ENCODE measurements around the gene PIP4K2B. TPM values are rescaled to one million over a fixed set of nuclear protein-coding genes. Genes with fewer than 3 reads are reported as not detected.
A peak's percentile ranks its signal among the peaks of the same experiment; 100 is the strongest.

Gene PIP4K2B
- total and polyA plus RNA-seq, 9 of the 15 experiments (the other 6 are each of a cell fraction or from before 2014, with no cell fraction given), result 3.7 to 29.9 (median 23.0) TPM

- no peak for TF ChIP-seq PURB (CRISPR knock-in tag; IDR thresholded peaks at IDR 0.05; ENCODE audit: low read depth)
- no peak for TF ChIP-seq SMAD2 (IDR thresholded peaks at IDR 0.05; ENCODE audit: low read depth, low read length)
- TF ChIP-seq MLX (CRISPR knock-in tag; conservative IDR thresholded peaks at IDR 0.05), result no peak
- no peak for TF ChIP-seq CC2D1A (IDR thresholded peaks at IDR 0.05)
- TF ChIP-seq RUNX1 (IDR thresholded peaks at IDR 0.05; ENCODE audit: low read depth), result no peak; the same call in 1 of the 2 replicates
- TF ChIP-seq ZNF354B (CRISPR knock-in tag; IDR thresholded peaks at IDR 0.05), result no peak
These were observed 499 bp downstream of the PIP4K2B start (continued) for GRCh38 chr17:38798614-38799500.

GRCh38 chr17:38797828-38798227, 1.5 kb downstream of the PIP4K2B start:
- Histone ChIP-seq H3K27me3 (ENCODE audit: control insufficient read depth in 2 of 2, insufficient read depth in 2 of 2, low read length in 2 of 2) (no peaks in the 10 kb centered on the region), H3K4me1 (replicated peaks in 1 of 2; ENCODE audit: control insufficient read depth in 2 of 2, insufficient read depth in 2 of 2, low read length in 2 of 2) (peaks cover 20% of the 10 kb centered on the region in 2 experiments), H3K9me3 (replicated peaks; ENCODE audit: control insufficient read depth, insufficient read depth, low read depth, low read length) (no peaks in the 10 kb centered on the region), H4K20me1 (replicated peaks; ENCODE audit: control insufficient read depth, insufficient read depth, low read length) (peaks cover 10% of the 10 kb centered on the region; the same call in 1 of the 2 replicates), H3K36me3 (ENCODE audit: control insufficient read depth, insufficient read depth, low read length) (peaks cover 42% of the 10 kb centered on the region), H3K27ac (ENCODE audit: extremely low read depth, low read depth, low read length) (no peak overlapping the region), H3K4me2 (ENCODE audit: insufficient read depth, low read length) (peak overlapping the region; percentile 93), H2AFZ (ENCODE audit: low read depth, low read length) (no peak overlapping the region), H3K9me1 (ENCODE audit: control insufficient read depth, insufficient read depth, low read length) (no peaks in the 10 kb centered on the region), H3K4me3 (peak overlapping the region; percentile 87), H3K9ac (ENCODE audit: insufficient read depth in 1 of 2, low read depth in 2 of 2, low read length in 2 of 2) (peak overlapping the region; percentile 53 to 74; a peak in 2 of 4 replicates), H3K79me2 (ENCODE audit: control insufficient read depth, insufficient read depth, low read length) (peaks cover 42% of the 10 kb centered on the region)
- 70% methylated on average over 6 of the region's 6 CpGs for WGBS (ENCODE audit: insufficient coverage, low coverage, missing lambda C conversion rate)
- TSS peak; percentile 49 for BruUV-seq (replicated peaks)
- intact Hi-C loops (cut with micrococcal nuclease) (no loop called here), in situ Hi-C loops (cut with MboI) (no loop called here)
- no peak for ATAC-seq
- DNase-seq (ENCODE audit: extremely low read depth in 1 of 4, low spot score in 3 of 4), result no peak
- ChIA-PET POLR2A (interaction anchor here (0.6 to 2.5 kb wide), 7 partner anchors 10 to 93 kb away, joined by 3 to 19 read pairs (median 3); partner anchors contain the start of genes MLLT6 and RPL23), CTCF (ENCODE audit: low intra/inter-chr PET ratio) (no interaction called here)
- TF ChIP-seq RBM17 (IDR thresholded peaks at IDR 0.05; ENCODE audit: borderline replicate concordance, low read depth, low read length), result no peak
- FAIRE-seq, result no peak
